ENCODE measurements around the gene PPP1R7.
"Not testable (repeated sequence)": the region's sequence is repeated elsewhere in the genome, so short reads cannot be mapped to it uniquely, and the experiment has no call there.

PPP1R7 gene, protein sequence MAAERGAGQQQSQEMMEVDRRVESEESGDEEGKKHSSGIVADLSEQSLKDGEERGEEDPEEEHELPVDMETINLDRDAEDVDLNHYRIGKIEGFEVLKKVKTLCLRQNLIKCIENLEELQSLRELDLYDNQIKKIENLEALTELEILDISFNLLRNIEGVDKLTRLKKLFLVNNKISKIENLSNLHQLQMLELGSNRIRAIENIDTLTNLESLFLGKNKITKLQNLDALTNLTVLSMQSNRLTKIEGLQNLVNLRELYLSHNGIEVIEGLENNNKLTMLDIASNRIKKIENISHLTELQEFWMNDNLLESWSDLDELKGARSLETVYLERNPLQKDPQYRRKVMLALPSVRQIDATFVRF

DNA sequence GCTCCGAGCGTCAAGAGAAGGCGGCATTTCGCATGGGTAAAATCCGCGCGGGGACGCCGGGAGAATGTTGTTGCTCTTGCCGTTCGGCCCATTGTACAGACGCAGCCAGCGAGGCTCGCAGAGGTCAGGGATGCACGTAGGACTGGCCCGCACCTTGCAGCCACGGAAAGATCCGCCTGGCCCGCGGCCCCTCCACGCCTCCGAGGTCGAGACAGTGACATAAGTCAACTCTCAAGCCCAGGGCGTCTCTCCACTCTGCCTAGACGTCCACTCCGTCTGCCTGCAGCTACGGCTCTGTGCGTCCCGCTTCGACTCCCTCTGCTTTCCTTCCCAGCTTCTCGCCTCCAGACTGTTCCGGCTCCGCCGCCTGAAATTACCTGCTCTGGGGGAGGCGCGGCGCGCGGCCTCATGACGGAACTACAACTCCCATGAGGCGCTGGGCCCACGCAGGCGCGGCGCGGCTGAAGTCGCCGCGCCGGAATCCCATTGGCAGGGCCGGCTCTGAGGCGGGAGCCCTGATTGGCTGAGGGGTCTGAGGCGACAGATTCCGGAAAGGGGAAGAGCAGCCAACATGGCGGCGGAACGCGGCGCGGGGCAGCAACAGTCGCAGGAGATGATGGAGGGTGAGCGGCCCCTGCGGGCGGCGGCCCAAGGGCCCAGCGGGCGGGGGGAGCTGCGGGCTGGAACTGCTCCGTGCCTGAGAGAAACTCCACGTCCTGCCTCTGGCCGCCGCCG is at the start of gene PPP1R7:
Gene PPP1R7 (plus strand): TSS at position 543 of the 735 bp plus-strand sequence. CDS start 29 bp downstream, at position 572.
- no peak for FAIRE-seq

DNA sequence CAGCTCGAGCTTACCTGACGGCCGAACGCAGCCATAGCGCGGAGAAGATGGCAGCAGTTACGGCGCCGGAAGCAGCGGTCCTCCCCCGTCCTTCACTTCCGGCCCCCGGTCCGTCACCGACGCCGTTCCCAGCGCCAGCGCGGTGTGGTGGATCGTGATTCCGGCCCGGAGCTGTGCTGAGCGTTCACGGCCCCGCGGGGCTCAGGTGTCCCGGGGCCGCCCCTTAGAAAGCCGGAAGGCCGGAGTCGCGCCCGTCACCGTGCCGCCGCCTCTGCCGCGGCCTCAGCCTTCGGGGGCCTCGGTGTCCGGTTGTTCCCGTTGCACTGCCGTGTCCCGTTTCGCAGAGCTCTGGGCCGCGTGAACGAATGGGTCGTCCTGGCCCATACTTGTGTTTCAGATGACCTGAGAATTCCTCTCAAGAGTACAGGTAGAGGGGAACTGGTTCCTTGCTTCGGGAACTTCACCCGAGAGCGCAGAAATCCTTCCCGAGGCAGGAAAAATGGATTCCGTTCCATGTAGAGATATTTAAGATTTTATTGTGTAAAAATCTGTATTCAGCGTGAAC is 47.9 kb upstream of the PPP1R7 start, which contains the start of gene MTERF4:
Gene MTERF4 (minus strand): TSS at position 49 of the 565 bp plus-strand sequence. CDS start 14 bp downstream, at position 35.
- FAIRE-seq, result no peak

DNA sequence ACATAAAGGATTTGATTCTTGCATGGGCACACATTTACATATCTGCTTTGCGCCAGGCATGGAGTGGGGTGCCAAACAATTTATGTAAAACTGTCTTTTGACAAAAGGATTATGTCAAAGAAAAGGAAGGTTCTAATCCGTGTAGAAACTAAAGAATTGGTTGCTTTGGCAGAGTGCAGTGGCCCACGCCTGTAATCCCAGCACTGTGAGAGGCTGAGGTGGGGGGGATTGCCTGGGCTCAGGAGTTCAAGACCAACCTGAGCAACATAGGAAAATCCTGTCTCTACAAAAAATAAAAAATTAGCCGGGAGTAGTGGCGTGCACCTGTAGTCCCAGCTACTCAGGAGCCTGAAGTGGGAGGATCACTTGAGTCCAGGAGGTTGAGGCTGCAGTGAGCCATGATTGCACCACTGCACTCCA is 47.1 kb upstream of the PPP1R7 start:
- FAIRE-seq, result no peak

DNA sequence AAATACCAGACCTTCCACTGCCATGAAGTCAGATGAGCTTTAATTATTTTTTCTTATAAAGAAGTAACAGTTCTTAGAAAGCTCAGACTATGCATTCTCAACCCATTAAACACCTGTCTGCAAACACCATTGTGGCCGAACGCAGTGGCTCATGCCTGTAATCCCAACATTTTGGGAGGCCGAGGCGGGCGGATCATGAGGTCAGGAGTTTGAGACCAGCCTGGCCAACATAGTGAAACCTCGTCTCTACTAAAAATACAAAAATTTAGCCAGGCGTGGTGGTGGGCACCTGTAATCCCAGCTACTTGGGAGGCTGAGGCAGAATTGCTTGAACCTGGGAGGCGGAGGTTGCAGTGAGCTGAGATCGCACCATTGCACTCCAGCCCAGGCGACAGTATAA is 45.7 kb upstream of the PPP1R7 start:
- not testable (repeated sequence) for FAIRE-seq

DNA sequence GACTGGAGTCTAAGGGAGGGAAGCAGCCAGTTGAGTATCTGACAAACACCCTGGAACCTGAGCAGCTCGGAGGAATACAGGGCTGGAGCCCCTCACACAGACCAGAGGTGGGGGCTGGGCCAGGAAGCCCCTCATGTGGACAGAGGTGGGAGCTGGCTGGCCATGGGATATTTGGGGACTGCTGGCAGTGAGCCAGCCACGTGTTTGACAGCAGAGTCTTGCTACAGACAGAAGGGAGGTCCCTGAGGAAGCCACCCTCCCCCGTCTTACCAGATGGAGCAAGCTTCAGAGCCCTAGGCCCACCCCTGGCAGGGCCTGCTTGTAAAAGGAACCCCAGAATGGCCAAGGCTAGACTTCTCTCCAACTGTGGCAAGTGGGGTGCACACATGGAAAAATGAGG is 44.6 kb upstream of the PPP1R7 start:
- no peak for FAIRE-seq

DNA sequence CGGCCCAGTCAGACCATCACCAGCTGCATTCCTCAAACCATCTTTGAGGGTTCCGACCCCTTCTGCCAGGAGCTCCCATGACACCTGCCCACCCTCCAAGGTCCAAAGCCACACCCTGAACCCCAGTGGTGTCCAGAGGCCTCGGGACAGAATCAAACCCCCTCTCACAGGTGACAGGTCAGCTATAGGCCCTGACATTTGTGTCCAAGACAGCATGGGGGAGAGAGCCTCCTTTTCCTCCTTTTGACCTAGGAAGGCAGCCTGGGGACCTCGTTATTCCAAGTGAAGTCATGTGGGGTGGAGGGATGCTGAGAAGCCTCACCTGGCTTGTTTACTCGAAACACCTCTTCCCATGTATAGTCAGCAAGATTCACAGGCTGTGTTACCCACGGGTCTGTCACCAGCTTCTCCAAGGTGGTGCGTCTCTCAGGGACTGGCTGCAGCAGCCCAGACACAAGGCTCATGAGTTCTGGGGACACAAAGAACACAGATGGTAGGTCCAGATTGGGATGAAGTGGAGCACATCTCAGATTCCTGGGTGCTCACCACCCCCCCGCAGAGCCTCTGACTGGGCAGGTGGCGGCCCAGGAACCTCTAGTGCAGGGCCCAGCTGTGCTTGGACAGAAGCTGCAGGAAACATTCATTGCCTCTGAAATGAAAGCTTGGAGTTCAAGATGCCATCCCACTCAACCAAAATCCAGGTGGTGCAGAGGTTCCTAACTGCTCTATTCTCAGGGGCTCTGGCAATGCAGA is 43.1 kb upstream of the PPP1R7 start:
- FAIRE-seq, result no peak

DNA sequence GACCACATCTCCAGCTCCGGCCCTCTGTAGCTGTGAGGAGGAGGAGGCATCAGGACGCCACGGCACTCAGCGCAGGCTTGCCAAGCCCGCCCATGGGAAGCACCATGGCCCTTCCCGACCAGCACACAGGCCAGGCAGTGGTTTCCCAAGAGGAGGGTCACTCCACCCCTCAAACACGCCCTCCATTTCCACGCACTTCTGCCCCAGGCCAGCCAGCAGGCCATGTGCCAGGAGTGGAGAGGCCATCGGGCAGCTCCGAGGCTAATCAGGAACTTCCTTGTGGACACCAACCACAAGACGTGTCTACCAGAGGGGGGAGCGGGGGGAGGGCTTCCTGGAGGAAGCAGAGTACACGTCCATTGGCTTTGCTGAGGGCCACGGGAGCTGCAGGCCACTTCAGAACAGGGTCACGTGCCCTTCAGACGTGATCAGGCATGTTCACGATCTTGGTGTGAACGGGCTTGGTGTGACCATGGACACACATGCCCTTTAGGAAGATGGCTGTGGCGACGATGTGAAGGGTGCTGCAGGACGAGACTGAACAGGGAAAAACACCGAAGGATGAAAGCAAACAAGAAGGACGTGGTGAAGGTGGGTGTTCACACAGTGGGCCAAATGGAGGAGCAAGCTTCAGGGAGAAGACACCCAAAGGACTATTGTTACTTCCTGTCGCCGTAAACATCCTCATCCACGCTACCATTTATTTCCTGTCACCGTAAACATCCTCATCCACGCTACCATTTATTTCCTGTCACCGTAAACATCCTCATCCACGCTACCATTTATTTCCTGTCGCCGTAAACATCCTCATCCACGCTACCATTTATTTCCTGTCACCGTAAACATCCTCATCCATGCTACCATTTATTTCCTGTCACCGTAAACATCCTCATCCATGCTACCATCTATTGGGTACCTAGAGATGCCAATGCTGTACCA is 41.7 kb upstream of the PPP1R7 start:
- no peak for FAIRE-seq

DNA sequence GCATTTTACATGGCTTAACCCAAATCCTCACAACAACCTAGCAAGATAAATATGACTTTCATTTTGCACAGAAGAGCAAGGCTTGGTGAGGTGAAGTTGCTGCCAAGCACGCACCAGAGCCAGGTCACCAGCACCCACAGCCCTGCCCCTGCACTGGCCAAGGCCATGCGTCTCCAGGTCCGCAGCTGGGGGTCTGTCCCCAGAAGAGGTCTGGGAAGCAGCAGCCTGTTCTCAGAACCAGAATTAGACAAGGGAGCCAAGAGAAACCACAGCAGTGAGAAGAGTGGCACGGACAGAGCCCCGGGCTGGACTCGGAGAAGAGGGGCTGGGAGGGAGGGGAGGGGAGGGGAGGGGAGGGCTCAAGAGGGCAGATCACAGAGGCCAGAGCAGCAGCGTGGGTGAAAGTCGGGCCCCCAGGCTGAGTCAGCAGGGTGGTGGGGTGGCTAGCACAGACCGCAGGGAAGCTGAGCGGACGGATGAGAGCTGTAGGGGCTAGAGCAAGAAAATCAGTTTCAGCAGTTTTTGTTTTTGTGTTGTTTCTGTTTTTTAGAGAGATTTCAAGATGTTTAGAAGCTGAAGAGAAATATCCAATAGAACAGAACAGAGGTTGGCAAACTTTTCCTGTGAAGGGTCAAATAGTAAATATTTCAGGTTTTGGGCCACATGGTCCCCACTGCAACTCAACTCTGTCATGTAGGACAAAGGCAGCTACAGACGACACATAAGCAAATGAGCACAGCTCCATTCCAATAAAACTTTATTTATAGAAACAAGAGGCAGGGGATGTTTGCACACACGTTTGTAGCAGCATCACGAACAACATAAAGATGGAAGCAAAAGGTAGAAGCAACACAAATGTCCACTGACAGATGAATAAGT is 40.8 kb upstream of the PPP1R7 start:
- no peak for FAIRE-seq

DNA sequence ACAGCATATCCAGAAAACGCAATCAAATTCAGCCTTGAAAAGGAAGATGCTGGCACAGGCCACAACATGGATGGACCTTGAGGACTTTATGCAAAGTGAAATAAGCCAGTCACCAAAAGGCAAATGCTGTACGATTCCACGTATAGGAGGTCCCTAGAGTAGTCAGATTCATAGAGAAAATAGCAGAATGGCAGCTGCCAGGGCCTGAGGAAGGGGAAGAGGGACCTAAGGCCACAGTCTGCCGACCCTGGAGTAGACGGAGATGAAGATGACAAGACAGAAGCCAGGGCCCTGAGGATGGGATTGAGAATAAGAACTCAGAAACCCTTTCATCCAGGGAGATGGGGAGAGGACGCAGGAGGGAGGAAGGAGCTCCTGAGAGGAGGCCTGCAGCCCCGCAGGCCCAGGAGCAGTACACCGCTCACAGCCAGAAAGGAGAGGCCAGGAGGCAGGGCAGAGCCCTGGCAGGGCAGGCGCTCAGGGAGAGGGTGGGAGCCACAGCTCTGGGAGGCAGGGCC is 40.1 kb upstream of the PPP1R7 start:
- FAIRE-seq, result no peak

DNA sequence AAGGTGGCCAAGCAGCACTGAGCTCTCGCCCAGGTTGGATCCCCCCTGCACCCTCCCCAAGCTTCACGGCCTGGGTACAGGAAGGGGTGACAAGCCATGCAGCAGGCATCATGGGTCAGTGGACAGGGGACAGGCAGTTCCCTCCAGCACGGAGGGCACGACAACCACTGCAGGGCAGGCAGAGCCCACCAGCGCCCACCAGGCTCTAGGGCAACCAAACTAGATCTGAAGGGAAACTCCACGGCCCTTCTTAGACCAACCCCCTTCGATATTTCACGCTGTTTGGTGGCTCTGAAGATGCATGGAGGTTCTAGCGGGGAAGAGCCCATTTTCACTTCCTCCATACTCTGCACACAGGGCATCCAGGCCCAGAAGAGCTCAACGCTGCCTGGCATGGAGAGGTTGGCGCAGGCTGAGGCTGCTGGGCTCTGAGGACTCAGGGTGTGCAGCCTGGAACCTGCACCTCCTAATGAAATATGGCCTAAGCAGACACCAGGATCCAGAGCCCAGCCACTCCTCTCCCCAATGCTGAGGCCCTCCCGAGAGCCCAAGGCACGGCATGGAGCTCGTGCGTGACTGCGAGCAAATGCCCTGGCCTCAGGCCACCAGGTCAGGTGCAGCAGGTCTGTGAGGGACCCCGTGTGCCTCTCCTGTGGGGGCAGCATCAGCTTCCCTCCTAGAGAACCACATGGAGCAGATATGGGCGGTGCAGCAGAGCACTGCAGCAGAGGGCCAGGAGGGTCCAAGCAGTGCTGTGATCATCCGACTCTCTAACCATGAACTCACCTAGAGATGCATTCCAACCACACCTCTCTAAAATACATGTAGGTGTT is 39.4 kb upstream of the PPP1R7 start:
- FAIRE-seq, result no peak

DNA sequence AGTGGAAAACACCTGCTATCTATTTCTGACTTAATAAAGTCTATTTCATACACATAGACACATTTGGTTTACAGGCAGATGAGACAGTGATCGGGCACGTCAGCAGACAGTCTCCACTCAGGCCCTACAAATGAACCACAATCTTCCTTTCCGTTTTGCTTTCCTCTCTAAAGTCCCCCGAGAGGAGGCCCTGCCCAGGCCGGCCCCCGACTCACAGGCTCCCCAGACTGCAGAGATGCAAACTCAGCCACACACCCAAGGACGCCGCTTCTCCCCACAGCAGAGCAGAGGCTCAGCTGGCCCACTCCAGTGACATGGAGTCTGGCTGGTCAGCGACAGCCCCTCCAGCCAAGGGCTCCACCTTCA is 38.8 kb upstream of the PPP1R7 start:
- no peak for FAIRE-seq

DNA sequence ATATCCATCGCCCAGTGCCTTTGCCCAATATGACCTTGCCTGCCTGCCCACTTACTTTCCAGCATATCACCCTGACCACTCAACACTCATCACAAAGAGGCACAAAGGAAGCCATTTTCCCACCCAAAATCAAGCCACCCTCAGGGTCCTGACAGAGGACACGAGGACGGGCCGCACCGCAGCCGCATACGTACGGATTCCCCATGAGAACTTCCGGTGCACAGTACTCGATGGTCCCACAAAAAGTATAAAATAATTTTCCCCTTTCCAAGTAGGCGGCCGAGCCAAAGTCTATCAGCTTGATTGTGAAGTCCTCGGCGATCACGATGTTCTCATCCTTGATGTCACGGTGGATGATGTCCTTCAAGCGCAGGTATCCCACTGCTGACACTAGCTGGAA is 38.2 kb upstream of the PPP1R7 start:
- no peak for FAIRE-seq

DNA sequence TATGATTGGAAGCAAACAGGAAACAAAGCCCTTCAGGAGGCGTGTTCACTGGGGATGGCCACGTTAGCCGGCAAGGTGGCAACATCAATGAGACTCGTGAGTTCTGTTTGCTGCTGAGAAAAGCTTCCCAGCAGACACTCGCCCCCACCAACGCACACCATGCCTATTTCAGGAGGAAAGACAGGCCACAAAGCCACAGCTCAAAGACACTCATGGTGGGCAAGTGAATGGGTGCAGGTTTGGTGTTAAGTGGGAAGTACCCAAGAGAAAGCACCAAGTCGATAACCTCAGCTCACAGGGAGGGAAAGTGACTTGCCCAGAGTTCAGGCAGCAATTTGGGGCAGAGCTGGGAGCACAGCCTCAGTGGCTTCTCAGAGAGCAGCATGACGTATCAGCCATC is 37.7 kb upstream of the PPP1R7 start:
- FAIRE-seq, result no peak

DNA sequence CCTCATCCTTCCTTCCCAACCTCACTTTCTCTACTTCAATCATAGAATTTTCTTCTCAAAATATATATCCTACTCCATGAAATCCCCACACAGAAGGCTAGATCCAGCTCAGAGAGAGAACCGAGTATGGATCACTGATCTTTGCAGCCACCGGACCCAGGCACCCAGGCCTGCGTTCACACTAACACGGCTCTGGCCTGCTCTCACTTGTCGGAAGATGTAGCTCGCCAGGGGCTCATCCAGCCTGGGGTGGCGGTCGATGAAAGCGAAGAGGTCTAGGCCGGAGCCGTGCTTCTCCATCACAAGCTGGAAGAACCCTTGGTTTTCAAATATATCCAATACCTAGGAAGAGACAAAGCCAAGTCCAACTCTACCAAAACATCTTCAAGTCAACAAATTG is 35.4 kb upstream of the PPP1R7 start:
- FAIRE-seq, result no peak

DNA sequence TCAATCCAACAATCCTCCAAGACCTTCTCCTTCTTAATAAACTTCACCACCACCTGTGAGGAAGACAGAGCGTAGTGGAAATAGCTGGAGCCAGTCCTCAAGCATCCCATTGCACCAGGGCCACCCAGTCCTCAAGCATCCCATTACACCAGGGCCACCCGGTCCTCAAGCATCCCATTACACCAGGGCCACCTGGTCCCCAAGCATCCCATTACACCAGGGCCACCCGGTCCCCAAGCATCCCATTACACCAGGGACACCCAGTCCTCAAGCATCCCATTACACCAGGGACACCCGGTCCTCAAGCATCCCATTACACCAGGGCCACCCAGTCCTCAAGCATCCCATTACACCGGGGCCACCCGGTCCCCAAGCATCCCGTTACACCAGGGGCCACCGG is 34.9 kb upstream of the PPP1R7 start:
- FAIRE-seq, result no peak

DNA sequence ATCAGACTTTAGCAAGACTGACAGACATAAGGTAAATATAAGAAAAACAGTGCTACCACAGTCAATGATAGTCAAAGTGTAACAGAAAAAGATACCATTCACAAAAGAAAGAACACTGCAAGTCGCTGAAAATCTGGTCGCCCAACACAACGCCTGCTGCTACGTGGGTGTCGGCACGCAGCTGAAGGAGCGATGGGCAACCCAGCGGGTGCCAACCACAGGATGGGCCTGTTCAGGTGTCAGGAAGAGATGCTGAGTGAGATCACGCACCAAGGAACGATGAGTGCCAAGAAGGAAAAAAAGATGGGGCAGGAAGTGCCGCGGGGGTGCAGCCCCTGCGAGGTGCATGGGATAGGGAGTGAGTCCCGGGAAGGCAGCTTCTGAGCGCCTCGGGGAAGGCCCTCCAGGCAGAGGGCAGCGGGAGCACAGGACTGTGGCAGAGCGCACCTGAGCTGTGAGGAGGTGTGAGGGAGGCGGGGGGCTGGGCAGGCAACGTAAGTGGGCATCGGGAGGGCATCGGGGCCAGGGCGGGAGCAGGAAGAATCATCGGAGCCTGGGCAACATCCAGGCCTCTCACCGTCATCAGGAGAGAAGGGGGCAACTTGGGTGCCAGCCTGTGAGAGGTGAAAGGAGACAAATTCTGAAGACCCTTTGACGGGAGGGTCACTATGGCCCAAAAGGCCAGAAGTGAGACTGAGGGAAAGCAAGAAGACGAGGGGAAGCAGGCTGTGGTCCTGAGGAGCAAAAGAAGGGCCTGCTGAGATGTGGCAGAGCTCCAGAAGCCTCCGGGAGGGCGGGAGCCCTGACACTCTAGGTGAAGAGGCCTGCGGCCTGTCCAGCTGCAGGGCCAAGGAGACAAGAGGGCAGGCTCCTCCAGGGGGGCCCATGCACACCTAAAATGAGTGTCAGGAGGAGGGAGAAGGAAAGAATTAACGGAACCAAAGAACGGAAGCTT is 33.4 kb upstream of the PPP1R7 start:
- no peak for FAIRE-seq

DNA sequence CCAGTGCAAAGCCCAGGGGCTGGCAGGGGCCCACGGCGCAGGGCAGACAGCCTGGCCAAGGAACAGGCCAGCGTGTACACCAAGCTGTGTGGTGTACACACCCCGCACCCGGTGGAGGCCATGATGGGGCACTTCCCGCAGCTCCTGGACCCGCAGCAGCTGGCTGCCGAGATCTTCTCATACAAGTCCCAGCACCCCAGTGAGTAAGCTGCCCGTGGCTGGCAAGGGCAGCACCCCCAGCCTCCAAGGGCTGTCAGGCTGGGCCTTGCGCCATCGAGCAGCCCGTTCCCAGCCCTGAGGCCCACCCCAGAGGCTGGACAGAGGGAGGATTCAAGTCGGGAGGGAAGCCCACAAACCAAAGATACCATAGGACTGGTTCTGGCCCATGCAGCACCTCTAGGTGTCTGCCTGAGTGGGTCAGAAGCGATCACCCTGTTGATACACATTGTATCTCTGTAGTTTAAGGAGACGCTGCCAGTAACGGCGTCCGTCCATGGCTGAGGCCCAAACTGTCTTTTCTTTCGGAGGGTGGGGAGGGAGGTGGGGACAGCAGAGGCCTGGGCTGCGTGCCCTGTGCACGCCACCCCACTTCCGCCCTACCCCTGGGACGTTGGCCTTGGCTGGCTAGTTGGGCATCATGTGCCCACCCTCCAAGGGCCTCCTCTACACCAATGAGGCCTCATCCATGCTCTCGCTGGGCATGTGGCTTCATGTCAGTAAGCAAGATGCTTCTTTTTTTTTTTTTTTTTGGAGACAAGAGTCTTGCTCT is 31.3 kb upstream of the PPP1R7 start:
- FAIRE-seq, result no peak

DNA sequence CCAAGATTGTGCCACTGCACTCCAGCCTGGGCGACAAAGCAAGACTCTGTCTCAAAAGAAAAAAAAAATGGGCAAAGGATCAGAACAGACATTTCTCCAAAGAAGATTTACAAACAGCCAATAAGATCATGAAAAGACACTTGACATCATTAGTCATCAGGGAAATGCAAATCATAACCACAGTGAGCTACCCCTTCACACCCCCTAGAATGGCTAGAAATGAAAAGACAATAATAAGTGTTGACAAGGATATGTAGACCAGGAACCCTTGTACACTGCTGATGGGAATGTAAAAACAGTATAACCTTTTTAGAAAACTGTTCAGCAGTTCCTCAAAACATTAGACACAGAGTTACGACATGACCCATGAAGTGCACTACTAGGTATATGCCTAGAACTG is 29.8 kb upstream of the PPP1R7 start:
- FAIRE-seq, result no peak

Measured in islet of Langerhans (tissue), 1 donor.